Stimulated activated CD4-positive, alpha-beta T cell treated with anti-CD3 and anti-CD28 coated beads, Interleukin-4, amount 100 ng/mL, for 48 hours (primary cell): ENCODE results near the gene SFMBT1.
"Not testable (repeated sequence)": the region's sequence is repeated elsewhere in the genome, so short reads cannot be mapped to it uniquely, and the experiment has no call there.

Source experiments
- DNase-seq, 2 donors: peaks; one replicate each; pipeline ENCODE4 v3.0.0-alpha.2; 2020; ENCODE audit warnings: low read depth in 2 of 2

SFMBT1 gene

GRCh38 chr3:53073553-53074365, 27.9 kb upstream of the SFMBT1 start:
- DNase-seq, result no peak

- peak; percentile 81 to 84 for DNase-seq
These were observed 27.0 kb upstream of the SFMBT1 start for GRCh38 chr3:53072653-53073552.

GRCh38 chr3:53071882-53072431, 26.1 kb upstream of the SFMBT1 start:
- DNase-seq, result no peak

GRCh38 chr3:53069422-53070068, 23.7 kb upstream of the SFMBT1 start:
- DNase-seq, result no peak

GRCh38 chr3:53068176-53068575, 22.3 kb upstream of the SFMBT1 start:
- no peak for DNase-seq

- no peak for DNase-seq
These were observed 21.7 kb upstream of the SFMBT1 start for GRCh38 chr3:53067567-53067966.

GRCh38 chr3:53065841-53066480, 20.1 kb upstream of the SFMBT1 start:
- no peak for DNase-seq

- no peak for DNase-seq
These were observed 17.0 kb upstream of the SFMBT1 start for GRCh38 chr3:53062905-53063304.

GRCh38 chr3:53056442-53056841, 10.6 kb upstream of the SFMBT1 start:
- DNase-seq, result no peak

- DNase-seq, result not testable (repeated sequence)
These were observed 8.4 kb upstream of the SFMBT1 start for GRCh38 chr3:53054233-53054632.

GRCh38 chr3:53051929-53052328, 6.1 kb upstream of the SFMBT1 start:
- DNase-seq, result no peak

- DNase-seq, result no peak
These were observed 4.1 kb upstream of the SFMBT1 start for GRCh38 chr3:53049987-53050386.

GRCh38 chr3:53046171-53047170, 598 bp upstream of the SFMBT1 start:
- DNase-seq, result peak; percentile 34 to 35

GRCh38 chr3:53044711-53045517, 959 bp downstream of the SFMBT1 start:
- DNase-seq, result peak; percentile 18 to 25

- DNase-seq, result no peak
These were observed 1.5 kb downstream of the SFMBT1 start for GRCh38 chr3:53044371-53044710.

GRCh38 chr3:53043738-53044137, 2.1 kb downstream of the SFMBT1 start:
- DNase-seq, result no peak

- DNase-seq, result no peak
These were observed 3.2 kb downstream of the SFMBT1 start for GRCh38 chr3:53042651-53043050.

GRCh38 chr3:53040351-53040820, 5.5 kb downstream of the SFMBT1 start:
- no peak for DNase-seq

- no peak for DNase-seq
These were observed 6.5 kb downstream of the SFMBT1 start for GRCh38 chr3:53039376-53039752.
